HFF-Myc (cell line): Measurements from ENCODE around the gene C2CD4D.

Source experiments
- DNase-seq: peaks from one replicate; pipeline ENCODE4 v3.0.0-alpha.2; 2011; ENCODE audit warnings: low read depth; ENCODE audit errors: extremely low read depth
- H3K4me3 ChIP-seq: replicated peaks from 2 replicates; pipeline ENCODE4 v1.5.1; 2011; ENCODE audit warnings: low read depth, mild to moderate bottlenecking, control low read depth, low read length
- CTCF ChIP-seq: IDR thresholded peaks from 2 replicates; pipeline ENCODE4 v1.5.1; 2012; ENCODE audit warnings: mild to moderate bottlenecking, low read depth, low read length, control low read depth; ENCODE audit errors: missing control alignments

The C2CD4D gene

GRCh38 chr1:151864411-151864810, 24.8 kb upstream of the C2CD4D start:
- H3K4me3 ChIP-seq = no peak overlapping the region
- no peak for DNase-seq
- TF ChIP-seq CTCF = no peak

- H3K4me3 ChIP-seq = no peak overlapping the region
- DNase-seq = no peak
- no peak for TF ChIP-seq CTCF
Measured at GRCh38 chr1:151862604-151863003, 23.0 kb upstream of the C2CD4D start.

GRCh38 chr1:151860504-151861187, 21.0 kb upstream of the C2CD4D start:
- H3K4me3 ChIP-seq = no peak overlapping the region
- no peak for TF ChIP-seq CTCF
- no peak for DNase-seq

GRCh38 chr1:151859891-151860293, 20.3 kb upstream of the C2CD4D start:
- TF ChIP-seq CTCF = no peak
- no peak overlapping the region for H3K4me3 ChIP-seq

GRCh38 chr1:151858886-151859665, 19.5 kb upstream of the C2CD4D start:
- no peak overlapping the region for H3K4me3 ChIP-seq
- no peak for TF ChIP-seq CTCF
- DNase-seq = no peak

More at GRCh38 chr1:151859891-151860293, 20.3 kb upstream of the C2CD4D start:
- no peak for DNase-seq

- DNase-seq = no peak
- no peak overlapping the region for H3K4me3 ChIP-seq
- TF ChIP-seq CTCF = no peak
Measured at GRCh38 chr1:151858030-151858746, 18.6 kb upstream of the C2CD4D start.
